Stimulated activated CD8-positive, alpha-beta memory T cell treated with anti-CD3 and anti-CD28 coated beads, Interleukin-7, amount 100 ng/mL, for 24 hours (primary cell): ENCODE measurements around the gene LRRN2.

Experiments
- DNase-seq: peaks from one replicate; pipeline ENCODE4 v3.0.0-alpha.2; 2020; ENCODE audit warnings: low read depth

LRRN2 gene

DNA sequence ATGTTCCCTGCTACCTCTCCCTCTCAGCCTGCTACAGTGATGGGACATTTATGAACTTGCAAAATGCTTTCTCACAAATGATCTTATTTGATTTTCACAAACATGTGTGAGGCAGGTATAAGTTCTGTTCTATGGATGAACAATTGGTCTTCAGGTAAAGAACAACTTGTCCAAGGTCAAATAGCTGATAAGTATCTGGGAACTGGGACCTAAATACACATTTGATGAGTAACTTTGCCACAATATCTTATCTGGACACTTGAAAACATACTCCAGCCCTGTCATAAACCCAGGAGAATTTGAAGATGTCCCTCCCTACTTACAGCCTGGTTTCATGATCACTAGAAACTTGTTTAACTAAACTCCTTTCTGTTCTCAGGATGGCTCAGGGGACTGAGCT lies 23.0 kb downstream of the LRRN2 start:
- no peak for DNase-seq

DNA sequence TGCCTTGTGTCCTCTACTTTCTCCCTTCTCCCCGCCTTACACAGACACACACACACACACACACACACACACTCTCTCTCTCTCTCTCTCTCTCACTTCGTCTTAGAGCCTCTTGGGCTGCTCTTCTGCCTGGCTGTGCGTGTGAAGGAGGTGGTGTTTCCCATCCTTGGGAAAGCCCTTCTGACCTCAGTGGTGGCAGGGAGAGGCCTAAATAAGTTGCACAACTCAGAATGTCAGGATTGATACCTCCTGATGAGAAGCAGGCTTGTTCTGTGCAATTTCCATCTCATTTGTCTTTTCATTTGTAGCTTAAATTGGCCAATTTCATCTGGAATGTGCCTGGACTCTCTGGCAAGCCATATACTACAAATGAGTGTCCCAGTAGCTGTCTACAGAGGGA lies 25.0 kb downstream of the LRRN2 start:
- DNase-seq, result no peak

DNA sequence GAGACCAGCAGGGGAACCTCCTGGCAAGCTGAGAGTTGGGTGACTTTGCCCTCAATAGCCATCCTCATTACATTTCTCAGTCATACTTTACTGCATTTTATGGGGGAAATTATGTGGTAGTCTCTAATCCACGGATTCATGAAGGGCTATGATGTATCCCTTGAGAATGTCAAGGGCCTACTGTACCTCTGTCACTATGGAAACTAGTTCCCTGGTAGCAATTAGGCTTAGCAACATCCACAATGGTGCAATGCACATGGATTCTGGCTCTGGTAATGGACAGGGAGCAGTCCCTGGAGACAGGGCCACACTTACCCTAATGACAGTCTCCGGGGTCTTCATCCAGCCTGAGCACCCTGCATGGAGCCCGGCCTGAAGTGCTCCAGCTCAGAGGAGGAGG lies 26.5 kb downstream of the LRRN2 start:
- DNase-seq, result no peak

DNA sequence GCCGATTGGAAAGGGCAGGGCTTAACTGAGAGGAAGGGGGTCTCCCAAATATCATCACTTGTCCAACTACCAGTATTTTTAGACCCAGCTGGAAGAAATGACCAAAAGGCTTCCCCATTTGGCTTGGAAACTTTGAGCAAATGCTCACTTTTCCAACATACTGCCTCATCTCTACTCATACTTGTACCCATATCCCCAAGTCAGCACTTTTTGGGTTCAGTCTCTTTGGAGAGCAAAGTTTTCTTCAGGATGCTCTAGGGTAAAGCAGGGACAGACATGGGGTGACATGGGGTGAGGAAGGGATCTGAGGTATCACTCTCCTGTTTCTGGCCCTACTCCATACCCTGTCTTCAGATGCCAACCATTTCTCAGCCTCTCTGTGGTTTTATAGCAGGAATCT lies 27.2 kb downstream of the LRRN2 start:
- DNase-seq, result no peak

DNA sequence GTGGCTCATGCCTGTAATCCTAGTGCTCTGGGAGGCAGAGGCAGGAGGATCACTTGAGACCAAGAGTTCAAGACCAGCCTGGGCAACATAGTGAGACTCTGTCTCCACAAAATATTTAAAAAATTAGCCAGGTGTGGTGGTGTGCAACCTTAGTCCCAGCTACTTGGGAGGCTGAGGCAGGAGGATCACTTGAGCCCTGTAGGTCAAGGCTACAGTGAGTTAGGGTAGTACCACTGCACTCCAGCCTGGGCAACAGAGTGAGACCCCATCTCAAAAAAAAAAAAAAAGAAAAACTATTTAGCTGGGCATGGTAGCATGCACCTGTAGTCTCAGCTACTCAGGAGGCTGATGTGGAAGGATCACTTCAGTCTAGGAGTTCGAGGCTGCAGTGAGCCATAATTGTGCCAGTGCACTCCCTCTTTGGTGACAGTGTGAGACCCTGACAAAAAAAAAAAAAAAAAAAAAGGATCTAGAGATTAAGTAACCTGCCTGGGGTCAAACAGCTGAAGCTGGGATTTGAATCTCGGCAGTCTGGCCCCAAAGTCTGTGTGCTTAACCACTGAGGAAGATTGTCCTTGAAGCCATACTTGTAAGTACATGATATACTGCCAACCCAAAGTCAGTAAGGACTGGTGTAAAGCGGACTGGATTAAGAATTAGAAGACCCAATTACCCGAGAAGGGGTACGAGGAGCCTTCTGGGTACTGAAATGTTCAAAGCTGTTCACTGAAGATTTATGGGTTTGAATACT lies 31.8 kb downstream of the LRRN2 start:
- DNase-seq, result no peak

DNA sequence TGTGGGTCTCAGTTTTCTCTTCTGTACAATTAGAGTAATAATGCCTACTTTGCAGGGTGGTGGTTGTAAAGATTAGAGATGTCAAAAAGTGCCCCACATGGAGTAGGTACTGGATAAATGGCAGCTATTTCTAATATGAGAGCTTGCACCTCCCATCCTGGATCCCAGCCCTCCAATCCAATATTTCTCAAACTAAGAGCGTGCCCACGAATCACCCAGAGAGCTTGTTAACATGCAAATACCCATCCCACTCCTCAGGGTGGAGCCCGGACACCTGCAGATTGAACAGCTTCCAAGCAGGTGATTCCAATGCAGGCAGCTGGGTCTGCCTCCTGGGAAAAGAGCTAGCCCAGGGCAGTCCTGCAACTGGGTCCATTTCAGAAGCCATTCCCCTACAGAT lies 33.0 kb downstream of the LRRN2 start:
- DNase-seq, result no peak

DNA sequence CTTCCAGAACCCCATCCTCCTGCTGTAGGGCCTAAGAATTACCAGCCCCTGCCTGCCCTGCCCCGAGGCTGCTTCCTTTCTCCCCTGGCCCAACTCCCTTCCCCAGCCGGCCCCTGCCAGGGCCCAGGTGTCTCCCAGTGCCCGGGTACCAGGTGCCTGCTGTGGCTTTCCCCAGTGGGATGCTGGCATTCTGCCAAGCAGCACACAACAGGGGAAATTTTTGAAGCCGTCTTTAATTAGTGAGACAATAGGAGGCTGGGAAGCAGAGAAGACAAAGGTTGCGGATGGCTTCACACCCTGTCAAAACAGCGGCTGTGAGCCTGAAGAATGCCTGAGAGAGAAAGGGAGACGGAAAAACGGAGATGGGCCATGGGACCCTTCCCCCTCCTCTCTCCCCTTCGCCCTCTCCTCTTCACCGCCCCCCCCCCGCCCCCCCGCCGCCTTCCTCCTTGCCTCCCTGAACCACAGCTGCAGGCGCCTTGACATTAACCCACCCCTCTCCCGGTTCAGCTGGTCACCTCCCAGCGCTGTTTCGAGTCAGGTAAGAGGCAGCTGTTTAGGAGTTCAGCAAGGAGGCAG lies 33.6 kb downstream of the LRRN2 start:
- no peak for DNase-seq

DNA sequence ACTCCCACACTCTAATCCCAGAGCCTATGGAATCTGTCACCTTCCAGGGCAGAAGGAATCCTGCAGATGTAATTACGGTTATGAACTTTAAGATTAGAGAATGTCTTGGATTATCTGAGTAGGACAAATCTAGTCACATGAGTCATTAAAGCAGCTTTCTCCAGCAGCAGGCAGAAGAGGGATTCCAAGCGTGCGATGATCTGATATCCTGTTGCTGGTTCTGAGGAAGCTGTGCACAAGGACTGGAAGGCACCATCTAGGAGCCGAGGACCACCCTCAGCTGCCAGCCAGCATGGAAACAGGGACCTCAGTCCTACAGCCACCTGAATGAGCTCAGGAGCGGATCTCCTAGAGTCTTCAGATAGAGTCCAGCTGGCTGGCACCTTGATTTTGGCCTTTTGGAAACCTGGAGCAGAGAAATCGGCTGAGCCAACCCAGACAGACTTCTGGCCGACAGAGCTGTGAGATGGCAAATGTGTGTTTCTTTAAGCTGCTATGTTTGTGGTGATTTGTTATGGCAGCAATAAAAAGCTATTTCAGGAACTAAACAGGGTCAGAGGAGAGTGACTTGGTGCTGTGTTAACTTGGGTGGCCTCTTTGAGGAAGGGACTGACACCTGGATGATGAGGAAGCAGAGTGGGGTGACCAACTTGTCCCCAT lies 34.5 kb downstream of the LRRN2 start:
- DNase-seq, result no peak

DNA sequence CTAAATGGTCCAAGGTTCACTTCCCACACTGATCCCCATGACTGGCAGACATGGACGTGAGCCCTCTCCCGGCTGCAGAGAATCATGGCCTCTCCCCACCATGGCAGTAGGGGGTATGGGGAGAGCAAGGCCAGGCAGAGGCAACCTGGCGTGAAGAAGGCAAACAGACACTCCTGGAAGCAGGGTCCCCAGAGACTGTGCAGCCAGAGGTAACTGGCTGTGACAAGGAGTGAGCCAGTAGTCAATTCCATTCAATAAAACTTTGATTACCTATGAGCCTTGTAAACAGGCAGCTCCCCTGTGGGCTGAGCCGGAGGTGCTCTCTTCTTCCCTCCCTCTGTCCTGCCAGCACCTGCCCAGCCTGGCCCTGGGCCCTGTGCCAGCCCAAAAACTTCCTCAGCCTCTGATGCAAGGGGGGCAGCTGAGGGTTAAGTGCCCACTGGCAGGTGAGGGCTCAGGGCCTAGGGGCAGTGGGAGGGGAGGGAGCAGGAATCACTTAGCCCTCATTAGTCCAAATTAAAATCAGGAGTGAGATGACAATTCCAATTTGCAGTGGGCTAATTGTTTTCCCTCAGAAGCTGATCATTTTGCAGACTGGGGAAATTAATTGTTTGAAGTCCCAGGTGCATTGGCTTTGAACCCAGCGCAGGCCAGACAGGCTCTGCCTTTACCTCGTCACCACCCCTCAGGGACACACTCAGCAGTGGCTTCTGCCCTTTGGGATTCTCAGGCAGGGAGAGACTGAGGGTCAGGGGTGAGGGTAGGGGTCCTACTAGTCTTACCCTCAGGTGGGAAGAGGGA lies 35.6 kb downstream of the LRRN2 start:
- no peak for DNase-seq

DNA sequence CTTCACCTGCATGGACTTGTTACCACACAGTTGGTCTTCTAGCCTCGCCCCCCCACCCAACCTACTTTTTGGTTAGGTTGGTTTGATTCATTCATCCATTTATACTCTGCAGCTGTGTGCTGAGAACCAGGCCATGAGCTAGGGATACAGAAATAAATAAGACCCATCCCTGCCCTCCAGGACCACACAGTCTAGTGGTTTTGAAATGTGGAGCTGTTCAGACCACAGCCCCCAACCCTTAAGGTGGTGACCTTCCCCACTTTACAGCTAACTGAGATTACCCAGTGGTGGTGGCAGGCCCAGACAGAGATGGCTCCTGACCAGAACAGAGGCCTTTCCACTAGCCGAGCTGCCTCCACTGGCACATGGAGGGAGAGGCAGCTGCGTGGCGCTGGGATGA lies 37.0 kb downstream of the LRRN2 start:
- DNase-seq, result no peak

DNA sequence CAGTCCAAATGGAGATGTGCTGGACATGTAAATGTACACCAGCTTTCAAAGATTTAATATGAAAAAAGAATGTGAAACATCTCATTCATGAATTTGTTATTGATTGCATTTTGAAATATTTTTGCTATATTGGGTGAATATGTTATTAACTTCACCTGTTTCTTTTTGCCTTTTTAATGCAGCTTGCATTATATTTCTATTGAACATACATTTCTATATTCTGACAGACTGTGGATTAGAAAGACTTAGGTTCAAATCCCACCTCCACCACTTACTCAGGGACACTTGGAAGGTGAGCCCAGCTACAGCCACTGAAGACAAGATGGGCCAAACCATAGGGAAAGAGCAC lies 37.8 kb downstream of the LRRN2 start:
- no peak for DNase-seq

DNA sequence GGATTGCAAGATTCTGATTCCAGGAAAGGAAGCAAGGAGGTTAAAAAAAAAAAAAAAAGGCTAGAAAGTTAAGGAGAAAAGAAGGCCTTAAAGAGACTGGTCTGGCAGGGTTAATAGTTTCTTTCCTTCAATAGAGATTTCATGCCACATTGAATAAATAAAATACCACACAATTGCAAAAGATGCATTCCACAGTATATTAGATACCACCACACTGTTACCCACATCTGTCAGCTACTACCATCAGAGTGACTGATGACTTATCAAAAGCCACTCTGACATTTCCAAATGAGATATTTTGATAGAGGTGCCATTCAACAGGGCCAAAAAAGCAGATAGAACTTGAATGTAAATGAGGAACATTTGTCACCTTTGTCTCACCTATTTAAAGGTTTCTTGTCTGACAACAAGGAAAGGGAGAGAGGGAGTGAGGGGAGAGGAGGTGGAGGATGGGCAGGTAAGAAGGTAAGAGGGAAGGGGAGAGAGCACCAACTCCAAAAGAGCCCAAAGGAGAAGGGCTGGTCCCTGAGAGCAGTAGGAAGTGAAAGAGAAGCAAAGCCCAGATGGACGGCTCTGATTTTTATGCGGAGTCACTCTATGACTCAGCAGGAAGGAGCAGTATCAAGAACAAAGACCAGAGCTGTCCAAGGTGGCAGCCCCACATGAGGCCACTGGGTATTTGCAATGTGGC lies 38.3 kb downstream of the LRRN2 start:
- no peak for DNase-seq

DNA sequence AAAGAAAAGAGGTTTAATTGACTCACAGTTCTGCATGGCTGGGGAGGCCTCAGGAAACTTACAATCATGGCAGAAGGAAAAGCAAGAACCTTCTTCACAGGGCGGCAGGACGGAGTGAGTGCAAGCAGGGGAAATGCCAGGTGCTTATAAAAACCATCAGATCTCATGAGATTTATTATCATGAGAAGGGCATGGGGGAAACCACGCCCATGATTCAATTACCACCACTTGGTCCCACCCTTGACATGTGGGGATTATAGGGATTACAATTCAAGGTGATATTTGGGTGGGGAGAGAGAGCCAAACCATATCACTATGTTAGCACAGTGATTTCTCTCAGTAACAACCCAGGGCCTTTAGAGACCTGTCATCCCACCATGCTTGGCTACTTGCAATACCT lies 39.9 kb downstream of the LRRN2 start:
- DNase-seq, result no peak

DNA sequence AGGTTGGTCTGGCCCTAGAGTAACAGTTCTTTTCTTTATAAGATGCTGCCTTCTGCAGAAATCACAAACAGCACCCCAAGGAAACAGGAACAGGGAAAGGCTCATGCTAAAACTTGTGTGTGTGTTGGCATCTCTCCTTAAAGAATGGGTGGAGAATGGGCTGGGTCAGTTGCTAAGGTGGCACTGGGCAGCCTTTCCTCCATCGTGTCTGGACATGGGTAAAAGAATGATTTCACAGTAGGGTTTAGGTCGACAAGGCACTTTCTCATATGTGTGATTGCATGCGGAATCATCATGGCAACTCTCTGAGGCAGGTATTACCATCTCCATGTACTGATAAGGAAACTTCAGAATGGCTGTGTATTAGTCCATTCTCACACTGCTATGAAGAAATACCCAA lies 40.3 kb downstream of the LRRN2 start:
- no peak for DNase-seq

DNA sequence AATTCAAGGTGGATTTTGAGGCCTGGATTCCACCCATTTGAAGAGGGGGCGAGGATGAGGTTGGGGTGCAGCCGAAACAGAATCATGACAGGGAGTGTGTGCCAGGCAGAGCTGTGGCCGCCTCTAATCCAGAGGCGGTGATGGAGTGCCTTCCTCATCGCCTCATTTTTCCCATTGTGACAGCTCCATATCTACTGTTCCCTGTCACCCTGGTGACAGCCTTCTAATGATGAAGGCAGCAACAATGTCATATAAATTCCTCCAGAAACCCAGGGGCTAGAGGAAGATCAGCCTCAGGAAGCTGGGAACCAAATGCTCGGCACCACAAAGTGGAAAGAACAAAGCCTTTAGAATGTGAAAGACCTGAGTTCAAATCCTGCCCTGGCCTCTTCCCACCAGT lies 42.0 kb downstream of the LRRN2 start:
- DNase-seq, result no peak

DNA sequence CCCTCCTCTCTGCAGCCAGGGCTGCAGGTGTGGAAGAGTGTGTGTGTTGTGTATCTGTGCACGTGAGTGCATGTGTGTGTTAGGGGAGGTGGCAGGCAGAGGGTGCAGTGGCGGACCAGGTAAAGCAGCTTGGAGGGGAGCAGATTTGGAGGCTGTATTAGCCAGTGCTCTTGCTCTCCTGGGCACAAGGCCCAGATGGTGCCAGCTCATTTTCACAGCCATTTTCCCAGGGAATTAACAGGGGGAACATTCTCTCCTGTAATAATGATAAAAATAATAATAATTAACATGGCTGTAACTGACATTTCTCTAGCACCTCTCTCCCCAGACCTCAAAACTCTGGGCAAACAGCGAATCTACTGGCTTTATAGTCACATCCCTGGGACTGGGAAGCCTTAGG lies 43.6 kb downstream of the LRRN2 start:
- no peak for DNase-seq

DNA sequence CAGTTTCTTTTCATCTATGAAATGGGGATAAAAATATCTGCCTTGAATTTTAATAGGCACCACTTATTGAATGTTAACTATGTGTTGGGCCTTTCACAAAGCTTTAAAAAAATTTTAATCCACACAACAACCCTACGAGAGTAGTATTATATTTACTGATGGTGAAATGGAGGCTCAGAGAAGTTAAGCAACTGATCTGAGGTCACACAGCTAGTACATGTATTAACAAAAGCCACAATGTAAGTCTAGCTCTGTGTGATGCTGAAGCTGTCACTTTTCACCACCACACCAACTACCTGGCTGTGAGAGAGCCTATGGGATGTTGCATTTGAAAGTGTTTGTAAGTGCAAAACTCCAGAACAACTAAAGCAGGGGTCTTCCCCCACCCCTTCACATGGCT lies 44.1 kb downstream of the LRRN2 start:
- no peak for DNase-seq

DNA sequence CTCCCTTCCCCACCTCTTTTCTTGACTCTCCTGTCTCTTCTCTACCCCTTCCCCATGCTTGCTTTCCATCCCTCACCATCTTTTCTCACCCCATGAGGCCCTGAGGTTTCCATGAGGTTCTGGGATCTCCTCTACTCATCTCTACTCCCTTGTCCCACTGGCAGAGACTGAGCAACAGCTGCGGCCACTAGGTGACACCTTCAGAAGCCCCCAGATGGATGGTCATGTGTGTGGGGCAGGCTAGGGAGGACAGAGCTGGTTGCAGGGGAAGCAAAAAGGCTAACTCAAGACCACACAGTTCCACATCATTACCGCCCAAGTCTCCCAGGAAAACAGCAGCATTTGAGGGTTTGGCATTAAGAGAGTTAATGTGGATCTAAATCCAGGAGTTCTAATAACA lies 45.0 kb downstream of the LRRN2 start:
- DNase-seq, result no peak

DNA sequence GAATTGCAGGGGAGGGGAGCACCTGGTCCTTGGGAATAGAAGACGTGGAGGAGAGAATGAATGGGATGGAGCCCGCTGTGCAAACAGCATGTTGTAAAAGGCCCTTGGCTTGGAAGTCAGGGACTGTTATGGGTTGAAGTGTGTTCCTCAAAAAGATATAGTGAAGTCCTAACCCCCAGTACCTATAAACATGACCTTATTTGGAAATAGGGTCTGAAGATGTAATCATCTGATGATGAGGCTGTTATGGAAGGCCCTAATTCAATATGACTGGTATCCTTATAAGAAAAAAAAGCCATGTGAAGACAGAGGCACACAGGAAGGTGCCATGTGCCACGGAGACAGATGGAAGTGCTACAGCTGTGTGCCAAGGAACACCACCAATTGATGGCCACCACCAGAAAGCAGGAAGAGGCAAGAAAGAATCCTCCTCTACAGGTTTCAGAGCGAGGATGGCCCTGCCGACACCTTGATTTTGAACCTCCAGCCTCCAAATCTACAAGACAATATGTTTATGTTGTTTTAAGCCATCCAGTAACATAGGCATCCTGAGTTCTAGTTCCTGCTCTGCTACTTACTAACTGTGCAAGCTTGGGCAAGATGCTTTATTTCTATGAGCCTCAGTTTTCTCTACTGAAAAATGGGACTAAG lies 51.2 kb downstream of the LRRN2 start:
- DNase-seq, result no peak

DNA sequence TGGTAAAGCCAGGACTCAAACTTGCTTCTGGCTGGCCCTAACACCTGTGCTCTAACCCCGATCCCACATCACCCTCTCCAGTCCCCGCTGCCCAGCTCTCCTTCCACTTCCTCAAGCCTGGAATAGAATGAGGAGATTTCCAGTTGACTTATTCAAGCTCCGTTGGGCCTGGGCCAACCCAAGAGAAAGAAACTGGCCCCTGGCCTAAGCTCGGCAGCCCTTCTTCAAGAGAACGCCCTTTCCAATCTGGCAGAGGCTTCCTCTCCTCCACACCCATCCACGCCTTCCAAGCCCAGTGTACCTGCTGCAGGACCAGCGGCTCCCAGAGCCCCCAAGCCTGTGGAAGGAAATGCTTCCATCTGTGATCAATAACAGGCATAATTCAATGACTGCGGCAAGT lies 51.9 kb downstream of the LRRN2 start:
- DNase-seq, result no peak

DNA sequence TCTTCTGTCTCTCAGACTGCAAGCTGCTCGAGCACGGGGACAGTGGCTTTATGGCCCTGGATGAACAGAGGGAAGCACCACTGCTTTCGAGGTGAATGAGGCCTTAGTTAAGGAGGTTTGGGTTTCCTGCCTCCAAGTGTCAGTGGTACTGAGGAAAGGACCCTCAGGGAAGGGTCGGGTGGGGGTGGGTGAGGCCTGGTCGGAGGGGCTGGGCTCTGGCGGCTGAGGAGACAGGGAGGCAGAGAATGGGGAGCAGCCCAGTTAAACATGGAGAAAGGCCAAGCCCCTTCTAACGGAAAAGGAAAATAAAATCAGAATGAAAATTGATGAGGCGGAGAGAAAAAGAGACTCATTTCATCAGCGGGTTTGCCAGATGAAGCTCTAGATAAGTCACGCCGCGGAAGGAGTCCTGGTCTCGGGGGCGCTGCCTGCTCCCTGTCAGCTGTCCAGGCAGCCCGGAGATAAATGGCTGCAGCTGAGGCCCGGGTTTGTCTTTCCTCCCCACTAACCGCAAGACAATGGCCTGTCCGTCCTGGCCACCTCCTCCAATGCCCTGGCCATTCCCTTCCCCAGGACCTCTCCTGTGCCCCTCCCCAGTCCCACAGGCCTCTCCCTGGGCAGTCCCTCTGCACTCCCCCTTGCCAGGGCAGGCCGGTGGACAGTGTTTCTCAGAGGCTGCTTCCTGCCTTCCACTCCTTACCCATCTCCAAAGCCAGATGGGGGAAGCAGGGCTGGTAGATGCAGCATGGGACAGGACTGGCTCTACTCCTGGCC lies 55.2 kb downstream of the LRRN2 start:
- DNase-seq, result no peak
